ENCODE results near the gene TRMT2A. TPM values are rescaled to one million over a fixed set of nuclear protein-coding genes. Genes with fewer than 3 reads are reported as not detected.

The TRMT2A gene
- total and polyA plus RNA-seq, 2 of the 8 experiments (the other 6 are each of a cell fraction or from before 2014, with no cell fraction given) = 44.9 to 50.3 TPM

GRCh38 chr22:20150381-20151275 is 33.6 kb upstream of the TRMT2A start, which contains the start of gene CCDC188:
CCDC188 (minus strand) TSS chr22:20151055; CDS start chr22:20150986, 69 bp downstream.
- ChIA-PET POLR2A (ENCODE audit: partially characterized antibody) (interaction anchor here (1.2 to 2.1 kb wide), 3 partner anchors 21 to 108 kb away, joined by 3 to 10 read pairs (median 8); partner anchors contain the start of gene TRMT2A), CTCF (ENCODE audit: partially characterized antibody) (interaction anchor here (0.5 to 7.7 kb wide), 6 partner anchors 36 to 140 kb away, joined by 3 to 93 read pairs (median 3); no protein-coding TSS in a partner anchor)
- no peak for DNase-seq (ENCODE audit: low read depth in 1 of 2, low spot score in 2 of 2)
- TF ChIP-seq PHF8 (conservative IDR thresholded peaks at IDR 0.05; ENCODE audit: low read depth, low read length) (no peak), SP4 (IDR thresholded peaks at IDR 0.05; ENCODE audit: low read length) (no peak), FOSL1 (IDR thresholded peaks at IDR 0.05; ENCODE audit: insufficient read depth, low read depth, low read length) (no peak), SP1 (IDR thresholded peaks at IDR 0.05; ENCODE audit: low read depth, low read length) (no peak)
- TF ChIP-seq, protein P1, sequence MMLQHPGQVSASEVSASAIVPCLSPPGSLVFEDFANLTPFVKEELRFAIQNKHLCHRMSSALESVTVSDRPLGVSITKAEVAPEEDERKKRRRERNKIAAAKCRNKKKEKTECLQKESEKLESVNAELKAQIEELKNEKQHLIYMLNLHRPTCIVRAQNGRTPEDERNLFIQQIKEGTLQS (IDR thresholded peaks at IDR 0.05; ENCODE audit: insufficient read depth, low read depth, low read length) = no peak
- TF ChIP-seq, protein P2, sequence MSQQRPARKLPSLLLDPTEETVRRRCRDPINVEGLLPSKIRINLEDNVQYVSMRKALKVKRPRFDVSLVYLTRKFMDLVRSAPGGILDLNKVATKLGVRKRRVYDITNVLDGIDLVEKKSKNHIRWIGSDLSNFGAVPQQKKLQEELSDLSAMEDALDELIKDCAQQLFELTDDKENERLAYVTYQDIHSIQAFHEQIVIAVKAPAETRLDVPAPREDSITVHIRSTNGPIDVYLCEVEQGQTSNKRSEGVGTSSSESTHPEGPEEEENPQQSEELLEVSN (IDR thresholded peaks at IDR 0.05) = no peak
- TF ChIP-seq, protein P3, sequence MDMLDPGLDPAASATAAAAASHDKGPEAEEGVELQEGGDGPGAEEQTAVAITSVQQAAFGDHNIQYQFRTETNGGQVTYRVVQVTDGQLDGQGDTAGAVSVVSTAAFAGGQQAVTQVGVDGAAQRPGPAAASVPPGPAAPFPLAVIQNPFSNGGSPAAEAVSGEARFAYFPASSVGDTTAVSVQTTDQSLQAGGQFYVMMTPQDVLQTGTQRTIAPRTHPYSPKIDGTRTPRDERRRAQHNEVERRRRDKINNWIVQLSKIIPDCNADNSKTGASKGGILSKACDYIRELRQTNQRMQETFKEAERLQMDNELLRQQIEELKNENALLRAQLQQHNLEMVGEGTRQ (IDR thresholded peaks at IDR 0.05; ENCODE audit: low read length) = no peak

More at GRCh38 chr22:20150381-20151275, 33.6 kb upstream of the TRMT2A start, which contains the start of gene CCDC188:
- no peaks in the 10 kb centered on the region for H3K4me1 ChIP-seq (replicated peaks in 1 of 4; ENCODE audit: control insufficient read depth in 3 of 4, insufficient read depth in 4 of 4, low read length in 3 of 4)
- no peak within 1 kb of the TSS for H2BK20ac ChIP-seq (ENCODE audit: low read length)
- peak within 1 kb of the TSS; percentile 25; the same call in 1 of the 2 replicates for H4K8ac ChIP-seq (ENCODE audit: extremely low read depth, insufficient read depth, low read length)
- H3K79me1 ChIP-seq (ENCODE audit: low read depth, low read length) = no peaks in the 10 kb centered on the region
- WGBS, 2 experiments (ENCODE audit: extremely low coverage in 1 of 2, insufficient coverage in 1 of 2, insufficient read length in 1 of 2, insufficient replicate concordance in 2 of 2, low coverage in 1 of 2, low lambda C conversion rate in 2 of 2, missing lambda C conversion rate in 1 of 2) = 92% methylated on average over 6 of the region's 14 CpGs; no CpG with 5 or more reads in 1 of the 2 experiments
- no peak within 1 kb of the TSS for H2AK5ac ChIP-seq (ENCODE audit: low read depth, low read length)
- no peak within 1 kb of the TSS for H3K14ac ChIP-seq (ENCODE audit: insufficient read length)
- H4K5ac ChIP-seq (ENCODE audit: insufficient read length, low read depth, low read length) = no peak within 1 kb of the TSS
- no peaks in the 10 kb centered on the region for H3K36me3 ChIP-seq (ENCODE audit: control insufficient read depth in 2 of 4, insufficient read depth in 4 of 4, low read length in 3 of 4)
- no peaks in the 10 kb centered on the region for H4K20me1 ChIP-seq (replicated peaks in 1 of 2; ENCODE audit: control insufficient read depth in 1 of 2, insufficient read depth in 2 of 2, low read length in 2 of 2)
- no peak within 1 kb of the TSS for H2BK15ac ChIP-seq (ENCODE audit: low read length)
- no peak within 1 kb of the TSS for H3K4me2 ChIP-seq (ENCODE audit: insufficient read depth in 1 of 2, low read depth in 2 of 2, low read length in 2 of 2)
- no peak within 1 kb of the TSS for H2BK120ac ChIP-seq (replicated peaks; ENCODE audit: low read depth, low read length)
- H2BK12ac ChIP-seq (ENCODE audit: low read depth, low read length) = no peak within 1 kb of the TSS
- H3K9ac ChIP-seq (replicated peaks in 1 of 4; ENCODE audit: extremely low read depth in 1 of 4, low read depth in 3 of 4, low read length in 3 of 4) = no peak within 1 kb of the TSS
- no peak within 1 kb of the TSS for H4K91ac ChIP-seq (replicated peaks; ENCODE audit: insufficient read length, low read length)
- no peak for FAIRE-seq
- no peaks in the 10 kb centered on the region for H3K9me3 ChIP-seq (ENCODE audit: insufficient read depth in 2 of 2, low read depth in 1 of 2, low read length in 1 of 2)
- H3K27ac ChIP-seq (ENCODE audit: low read depth, low read length) = no peak within 1 kb of the TSS
- no peak within 1 kb of the TSS for H3K18ac ChIP-seq (ENCODE audit: extremely low read depth, low read length)
- H3K79me2 ChIP-seq (ENCODE audit: control insufficient read depth in 1 of 2, insufficient read depth in 2 of 2, low read length in 2 of 2) = no peaks in the 10 kb centered on the region
- H3K4me3 ChIP-seq (ENCODE audit: extremely low read depth in 1 of 4, insufficient read depth in 2 of 4, low read depth in 3 of 4, low read length in 4 of 4) = no peak within 1 kb of the TSS
- no peak within 1 kb of the TSS for H3K4ac ChIP-seq (replicated peaks; ENCODE audit: insufficient read length, low read depth, low read length)
- H3K23ac ChIP-seq (ENCODE audit: insufficient read length) = no peak within 1 kb of the TSS
- no peak within 1 kb of the TSS for H2BK5ac ChIP-seq (ENCODE audit: low read depth, low read length)
- no peaks in the 10 kb centered on the region for H3K27me3 ChIP-seq (replicated peaks in 1 of 4; ENCODE audit: control insufficient read depth in 3 of 4, extremely low read depth in 1 of 4, insufficient read depth in 3 of 4, low read length in 3 of 4)
- no peaks in the 10 kb centered on the region for H3K23me2 ChIP-seq (ENCODE audit: low read depth, low read length)
- H2AFZ ChIP-seq (ENCODE audit: low read length) = no peak within 1 kb of the TSS
- no peak within 1 kb of the TSS for H3K56ac ChIP-seq (replicated peaks; ENCODE audit: insufficient read length, low read depth, low read length)
